ENCODE measurements around the gene TMED10.

Gene TMED10

DNA sequence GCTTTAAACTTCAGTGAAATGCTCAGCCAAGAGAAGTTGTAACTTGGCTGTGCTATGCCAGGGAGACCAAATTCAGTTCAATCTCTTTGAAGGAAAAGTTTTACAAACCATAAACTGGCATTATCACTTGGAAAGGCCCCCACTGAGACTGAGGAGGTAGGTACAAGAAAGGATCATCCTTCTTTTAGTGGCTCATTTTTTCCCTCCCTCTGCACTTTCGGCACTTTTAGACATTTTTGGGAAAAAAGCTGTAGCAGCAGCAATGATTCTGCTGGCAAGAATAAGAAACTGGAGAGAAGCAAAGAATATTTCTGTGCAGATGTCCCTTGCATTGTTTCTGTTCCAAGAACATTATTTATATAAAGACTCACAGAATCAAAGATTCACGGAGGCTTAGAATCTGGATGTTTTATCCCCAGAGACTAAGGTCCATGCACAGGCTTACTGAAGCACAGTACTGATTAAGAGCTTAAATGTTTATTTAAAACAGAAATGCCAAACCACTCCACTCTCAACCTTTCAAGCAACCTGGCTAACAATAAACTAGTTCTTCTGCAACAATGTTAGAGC is 94.7 kb downstream of the TMED10 start:
- DNase-seq = no peak

Measured in fibroblast of skin of scalp (primary cell).